ENCODE results near the gene SLC39A12.

DNA sequence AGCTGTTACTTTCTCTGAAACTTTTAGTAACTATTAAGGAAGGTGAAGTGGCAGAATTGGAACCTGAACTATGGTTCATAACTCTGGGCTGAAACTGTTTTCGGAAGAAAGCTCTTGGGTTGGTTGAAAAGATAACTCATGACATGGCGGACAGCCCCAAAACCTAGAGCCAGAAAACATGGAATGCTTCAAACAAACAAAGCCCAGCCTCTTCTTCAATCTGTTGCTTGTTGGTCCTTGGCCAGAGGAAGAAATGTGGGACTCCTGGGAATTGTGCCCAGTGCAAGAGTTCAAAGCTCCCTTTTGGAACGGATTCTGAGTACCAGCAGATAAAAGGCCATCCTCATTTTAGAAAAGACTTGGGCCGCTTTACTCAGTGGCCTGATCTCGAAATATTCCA lies 135.6 kb downstream of the SLC39A12 start:
- TF ChIP-seq FOXM1 (IDR thresholded peaks at IDR 0.05; ENCODE audit: low read depth) (no peak), EP300 (IDR thresholded peaks at IDR 0.05; ENCODE audit: borderline replicate concordance in 1 of 2, low read depth in 1 of 2, low read length in 1 of 2) (no peak)
- TF ChIP-seq, protein P1, sequence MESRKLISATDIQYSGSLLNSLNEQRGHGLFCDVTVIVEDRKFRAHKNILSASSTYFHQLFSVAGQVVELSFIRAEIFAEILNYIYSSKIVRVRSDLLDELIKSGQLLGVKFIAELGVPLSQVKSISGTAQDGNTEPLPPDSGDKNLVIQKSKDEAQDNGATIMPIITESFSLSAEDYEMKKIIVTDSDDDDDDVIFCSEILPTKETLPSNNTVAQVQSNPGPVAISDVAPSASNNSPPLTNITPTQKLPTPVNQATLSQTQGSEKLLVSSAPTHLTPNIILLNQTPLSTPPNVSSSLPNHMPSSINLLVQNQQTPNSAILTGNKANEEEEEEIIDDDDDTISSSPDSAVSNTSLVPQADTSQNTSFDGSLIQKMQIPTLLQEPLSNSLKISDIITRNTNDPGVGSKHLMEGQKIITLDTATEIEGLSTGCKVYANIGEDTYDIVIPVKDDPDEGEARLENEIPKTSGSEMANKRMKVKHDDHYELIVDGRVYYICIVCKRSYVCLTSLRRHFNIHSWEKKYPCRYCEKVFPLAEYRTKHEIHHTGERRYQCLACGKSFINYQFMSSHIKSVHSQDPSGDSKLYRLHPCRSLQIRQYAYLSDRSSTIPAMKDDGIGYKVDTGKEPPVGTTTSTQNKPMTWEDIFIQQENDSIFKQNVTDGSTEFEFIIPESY (IDR thresholded peaks at IDR 0.05; ENCODE audit: borderline replicate concordance, low read depth), result no peak

All from SK-N-SH (cell line).